SK-N-SH (cell line): ENCODE measurements around the gene RNF149. TPM values are rescaled to one million over a fixed set of nuclear protein-coding genes. Genes with fewer than 3 reads are reported as not detected.

Source experiments
- CTCF ChIA-PET: fragments of 300-600, 350-600 bp; formaldehyde crosslinking; extraction: SDS; loops from one replicate; lab custom pipeline; 2021; lab: Yijun Ruan, JAX
- POLR2A ChIA-PET: fragments of 350-600 bp; sonication (Branson Sonifier 250); formaldehyde crosslinking; extraction: SDS; loops from one replicate; lab custom pipeline; 2020; ENCODE audit warnings: antibody characterized with exemption, inconsistent platforms; lab: Yijun Ruan, JAX
- DNase-seq: peaks from one replicate; pipeline ENCODE4 v3.0.0; 2012
- H2AFZ ChIP-seq: fragments of 200-600 bp; sonication (generic); 2 replicates; pipeline ENCODE4 v1.8.1; 2016; ENCODE audit warnings: antibody characterized with exemption, mild to moderate bottlenecking, low read depth
- H3F3A ChIP-seq: fragments of 200-600 bp; sonication (generic); replicated peaks from 2 replicates; pipeline ENCODE3; 2016; ENCODE audit warnings: antibody characterized with exemption, mild to moderate bottlenecking; ENCODE audit not compliant: insufficient read depth
- H3K27ac ChIP-seq, 2 experiments: fragments of 200-500 bp in 1 of 2; fragments of 200-600 bp in 1 of 2; sonication (Bioruptor generic) in 1 of 2; sonication (generic), shearing (Covaris generic) in 1 of 2; 2 replicates each; pipeline versions ENCODE4 v1.5.1 to v1.6.1; 2014 to 2016; ENCODE audit warnings: low read depth in 2 of 2, inconsistent platforms in 1 of 2, low read length in 1 of 2, mild to moderate bottlenecking in 1 of 2, mixed read lengths in 1 of 2
- H3K27me3 ChIP-seq: fragments of 200-600 bp; sonication (generic), shearing (Covaris generic); 2 replicates; pipeline ENCODE4 v1.6.1; 2016; ENCODE audit warnings: mixed run types; ENCODE audit not compliant: insufficient read depth
- H3K36me3 ChIP-seq, 2 experiments: fragments of 200-500 bp in 1 of 2; fragments of 200-600 bp in 1 of 2; sonication (Bioruptor generic) in 1 of 2; sonication (generic) in 1 of 2; replicated peaks in 1 of 2; 2 replicates each; pipeline versions ENCODE3 to v1.5.1; 2014 to 2016; ENCODE audit warnings: low read length in 1 of 2, mild to moderate bottlenecking in 1 of 2; ENCODE audit not compliant: insufficient read depth in 2 of 2, control insufficient read depth in 1 of 2
- H3K4me1 ChIP-seq, 2 experiments: fragments of 200-500 bp in 1 of 2; fragments of 200-600 bp in 1 of 2; sonication (Bioruptor generic) in 1 of 2; sonication (generic), shearing (Covaris generic) in 1 of 2; 2 replicates each; pipeline versions ENCODE4 v1.5.1 to v1.6.1; 2014 to 2016; ENCODE audit warnings: low read depth in 1 of 2, low read length in 1 of 2, mixed run types in 1 of 2; ENCODE audit not compliant: insufficient read depth in 2 of 2, control insufficient read depth in 1 of 2
- H3K4me2 ChIP-seq: fragments of 200-600 bp; sonication (generic), shearing (Covaris generic); 2 replicates; pipeline ENCODE4 v1.6.1; 2017; ENCODE audit warnings: mixed run types
- H3K4me3 ChIP-seq, 2 experiments: fragments of 200-500 bp in 1 of 2; fragments of 200-600 bp in 1 of 2; sonication (Bioruptor generic) in 1 of 2; sonication (generic), shearing (Covaris generic) in 1 of 2; 2 replicates each; pipeline versions ENCODE4 v1.5.1 to v1.8.1; 2014 to 2016; ENCODE audit warnings: low read depth in 2 of 2, inconsistent platforms in 1 of 2, low read length in 1 of 2, mild to moderate bottlenecking in 1 of 2, mixed read lengths in 1 of 2, moderate library complexity in 1 of 2
- H3K79me2 ChIP-seq: fragments of 200-600 bp; sonication (generic); 2 replicates; pipeline ENCODE4 v1.8.1; 2017; ENCODE audit warnings: mild to moderate bottlenecking; ENCODE audit not compliant: insufficient read depth
- H3K9ac ChIP-seq: fragments of 200-600 bp; sonication (generic); 2 replicates; pipeline ENCODE4 v1.6.1; 2017; ENCODE audit warnings: mixed run types
- H3K9me2 ChIP-seq: fragments of 200-600 bp; sonication (generic); 2 replicates; pipeline ENCODE4 v1.6.1; 2017; ENCODE audit warnings: mixed run types
- H3K9me3 ChIP-seq: fragments of 200-600 bp; sonication (generic); 2 replicates; pipeline ENCODE4 v1.6.1; 2017; ENCODE audit warnings: mixed run types, mild to moderate bottlenecking, moderate library complexity
- H4K20me1 ChIP-seq: fragments of 200-600 bp; sonication (generic); 2 replicates; pipeline ENCODE4 v1.6.1; 2017; ENCODE audit warnings: mild to moderate bottlenecking, mixed run types; ENCODE audit not compliant: insufficient read depth
- ELF1 ChIP-seq: IDR thresholded peaks from 2 replicates; pipeline ENCODE4 v1.4.0; 2012
- FOSL2 ChIP-seq: IDR thresholded peaks from 2 replicates; pipeline ENCODE4 v1.4.0; 2012; ENCODE audit warnings: low read depth, mild to moderate bottlenecking, moderate library complexity, borderline replicate concordance
- JUND ChIP-seq: IDR thresholded peaks from 2 replicates; pipeline ENCODE4 v1.4.0; 2012
- MEF2A ChIP-seq: IDR thresholded peaks from 2 replicates; pipeline ENCODE4 v1.4.0; 2012; ENCODE audit warnings: low read depth, borderline replicate concordance
- RFX5 ChIP-seq: IDR thresholded peaks from 2 replicates; pipeline ENCODE4 v1.6.1; 2012; ENCODE audit warnings: mild to moderate bottlenecking, improper control_type of control experiment, low read length
- RXRA ChIP-seq: IDR thresholded peaks from 2 replicates; pipeline ENCODE4 v1.4.0; 2012; ENCODE audit warnings: low read depth, mild to moderate bottlenecking, borderline replicate concordance
- TAF1 ChIP-seq: IDR thresholded peaks from 2 replicates; pipeline ENCODE4 v1.6.1; 2012; ENCODE audit warnings: low read depth, mild to moderate bottlenecking, low read length, moderate library complexity, borderline replicate concordance
- ZBTB33 ChIP-seq: IDR thresholded peaks from 2 replicates; pipeline ENCODE4 v1.4.0; 2012; ENCODE audit warnings: low read depth, borderline replicate concordance
- WGBS: methylation state at CpG from one replicate; pipeline ENCODE4 v1.1.6; 2017; ENCODE audit warnings: low lambda C conversion rate; 5-methylcytosine and 5-hydroxymethylcytosine counted together
- polyA plus RNA-seq, 3 experiments: library from polyadenylated mRNA; depleted of rRNA; stranded (reverse); fragments of >200 nt; gene quantifications; 2 replicates each; pipeline ENCODE4 v1.2.3, GENCODE V29; 2012
- TF ChIP-seq, protein P1 (sequence below): IDR thresholded peaks from 2 replicates; pipeline ENCODE4; 2012
- TF ChIP-seq, protein P2 (sequence below): fragments of 150-350 bp; IDR thresholded peaks from 2 replicates; pipeline ENCODE4 v1.6.1; 2017; ENCODE audit warnings: antibody characterized with exemption, low read length, low read depth, borderline replicate concordance

RNF149 gene
- polyA plus RNA-seq, 1 of the 3 experiments (the other 2 are of a cell fraction): 15.3 TPM

DNA sequence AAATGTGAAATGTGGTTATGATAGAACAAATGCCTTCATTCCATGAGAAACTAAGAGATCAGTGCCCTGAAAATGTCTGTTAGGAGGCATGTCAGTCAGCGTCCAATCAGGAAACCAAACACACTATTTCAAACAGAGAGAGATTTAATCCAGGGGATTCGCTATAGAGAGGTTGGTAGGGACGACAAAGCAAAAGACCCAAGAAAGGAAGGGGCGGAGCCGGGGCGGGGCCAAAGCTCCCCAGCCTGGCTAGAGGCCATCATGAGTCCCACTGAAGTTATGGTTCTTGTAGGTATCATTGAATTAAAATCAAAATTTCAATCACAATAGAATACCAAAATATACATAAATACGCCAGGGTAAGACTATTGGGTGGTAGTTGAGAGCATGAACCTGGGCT, 32.9 kb upstream of the RNF149 start:
- Histone ChIP-seq H3K9ac (no peak overlapping the region), H3K36me3 (no peaks in the 10 kb centered on the region), H3K9me2 (no peaks in the 10 kb centered on the region), H3K27me3 (no peaks in the 10 kb centered on the region), H4K20me1 (no peaks in the 10 kb centered on the region), H3K4me1 (no peaks in the 10 kb centered on the region), H3F3A (no peaks in the 10 kb centered on the region), H3K4me3 (no peak overlapping the region), H3K9me3 (no peaks in the 10 kb centered on the region), H3K79me2 (no peaks in the 10 kb centered on the region), H2AFZ (no peak overlapping the region), H3K27ac (no peak overlapping the region), H3K4me2 (no peak overlapping the region)
- 88% methylated on average over 7 of the region's 7 CpGs for WGBS
- no peak for DNase-seq
- POLR2A ChIA-PET: no interaction called here
- CTCF ChIA-PET: interaction anchor here (0.6 to 3.3 kb wide), 29 partner anchors 9 to 1149 kb away, joined by 3 to 40 read pairs (median 4); partner anchors contain the start of gene CREG2
- no peak for TF ChIP-seq JUND
- TF ChIP-seq, protein P1, sequence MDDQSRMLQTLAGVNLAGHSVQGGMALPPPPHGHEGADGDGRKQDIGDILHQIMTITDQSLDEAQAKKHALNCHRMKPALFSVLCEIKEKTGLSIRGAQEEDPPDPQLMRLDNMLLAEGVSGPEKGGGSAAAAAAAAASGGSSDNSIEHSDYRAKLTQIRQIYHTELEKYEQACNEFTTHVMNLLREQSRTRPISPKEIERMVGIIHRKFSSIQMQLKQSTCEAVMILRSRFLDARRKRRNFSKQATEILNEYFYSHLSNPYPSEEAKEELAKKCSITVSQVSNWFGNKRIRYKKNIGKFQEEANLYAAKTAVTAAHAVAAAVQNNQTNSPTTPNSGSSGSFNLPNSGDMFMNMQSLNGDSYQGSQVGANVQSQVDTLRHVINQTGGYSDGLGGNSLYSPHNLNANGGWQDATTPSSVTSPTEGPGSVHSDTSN: no peak
- TF ChIP-seq TAF1: no peak
- TF ChIP-seq RXRA: no peak
- TF ChIP-seq FOSL2: no peak
- no peak for TF ChIP-seq MEF2A
- no peak for TF ChIP-seq RFX5

DNA sequence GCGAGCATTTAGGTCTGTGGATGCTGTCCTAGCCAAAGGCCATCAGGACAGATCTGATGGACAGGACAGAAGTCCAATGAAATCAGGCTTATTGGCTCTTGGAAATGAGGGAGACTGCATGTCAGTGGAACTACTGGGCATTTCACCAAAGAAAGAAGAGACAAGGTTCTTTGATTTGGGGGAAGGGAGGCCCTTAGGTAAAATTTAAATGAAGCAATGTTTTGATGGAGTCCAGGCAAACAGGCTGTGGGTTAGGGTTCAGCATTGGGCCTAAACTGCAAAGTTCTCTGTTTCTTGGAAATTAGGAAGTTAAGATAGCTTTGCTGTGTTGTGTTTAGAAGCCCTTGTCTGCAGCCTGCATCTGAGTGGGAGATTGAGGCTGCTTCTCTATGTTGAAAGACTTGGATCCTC, 31.6 kb upstream of the RNF149 start:
- Histone ChIP-seq H3K9me3 (no peaks in the 10 kb centered on the region), H3K36me3 (no peaks in the 10 kb centered on the region), H3K79me2 (no peaks in the 10 kb centered on the region), H3K4me1 (no peaks in the 10 kb centered on the region), H3K4me3 (no peak overlapping the region), H3K27me3 (no peaks in the 10 kb centered on the region), H3F3A (no peaks in the 10 kb centered on the region), H2AFZ (no peak overlapping the region), H3K9me2 (no peaks in the 10 kb centered on the region), H3K27ac (no peak overlapping the region)
- ChIA-PET POLR2A (no interaction called here), CTCF (interaction anchor here (1.3 to 3.3 kb wide), 4 partner anchors 9 to 73 kb away, joined by 3 to 40 read pairs (median 4); no protein-coding TSS in a partner anchor)
- no peak for DNase-seq
- 100% methylated on average over 1 of the region's 1 CpG for WGBS
- TF ChIP-seq ZBTB33 (no peak), ELF1 (no peak)
- TF ChIP-seq, protein P1: peak; percentile 60; the same call in 1 of the 2 replicates
- TF ChIP-seq, protein P2, sequence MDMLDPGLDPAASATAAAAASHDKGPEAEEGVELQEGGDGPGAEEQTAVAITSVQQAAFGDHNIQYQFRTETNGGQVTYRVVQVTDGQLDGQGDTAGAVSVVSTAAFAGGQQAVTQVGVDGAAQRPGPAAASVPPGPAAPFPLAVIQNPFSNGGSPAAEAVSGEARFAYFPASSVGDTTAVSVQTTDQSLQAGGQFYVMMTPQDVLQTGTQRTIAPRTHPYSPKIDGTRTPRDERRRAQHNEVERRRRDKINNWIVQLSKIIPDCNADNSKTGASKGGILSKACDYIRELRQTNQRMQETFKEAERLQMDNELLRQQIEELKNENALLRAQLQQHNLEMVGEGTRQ: no peak
- TF ChIP-seq, all 33 proteins: peak for 1
- no peaks in the 10 kb centered on the region for H4K20me1 ChIP-seq
- no peak overlapping the region for H3K4me2 ChIP-seq
- H3K9ac ChIP-seq: no peak overlapping the region
